Endometrial microvascular endothelial cells (primary cell): ENCODE measurements around the gene PRR36. TPM values are rescaled to one million over a fixed set of nuclear protein-coding genes. Genes with fewer than 3 reads are reported as not detected.
"Not testable (repeated sequence)": the region's sequence is repeated elsewhere in the genome, so short reads cannot be mapped to it uniquely, and the experiment has no call there.

ENCODE experiments used
- in situ Hi-C: cut with HindIII; loops from 2 replicates; pipeline ENCODE4 v1.10.0; 2017; ENCODE audit warnings: low sequenced_read_pairs, low pct_unique_long_range_greater_than_20kb; ENCODE audit errors: inconsistent ontology term
- total RNA-seq: library from RNA; depleted of rRNA; stranded (reverse); fragments of >200 nt; gene quantifications from one replicate; pipeline ENCODE4 v1.2.3, GENCODE V29; 2015; ENCODE audit errors: inconsistent ontology term

PRR36 gene
- total RNA-seq, 1 donor from 2014 or later, result not detected

- in situ Hi-C loops, result no loop called here
Measured at GRCh38 chr19:7902796-7903243, 28.6 kb upstream of the PRR36 start.

- in situ Hi-C loops, result no loop called here
Measured at GRCh38 chr19:7901337-7901736, 27.1 kb upstream of the PRR36 start.

- in situ Hi-C loops, result no loop called here
Measured at GRCh38 chr19:7900931-7901330, 26.7 kb upstream of the PRR36 start.

GRCh38 chr19:7900401-7900870 lies 26.2 kb upstream of the PRR36 start:
- in situ Hi-C loops, result no loop called here

- in situ Hi-C loops, result no loop called here
Measured at GRCh38 chr19:7899751-7900378, 25.7 kb upstream of the PRR36 start.

- in situ Hi-C loops, result no loop called here
Measured at GRCh38 chr19:7898967-7899366, 24.8 kb upstream of the PRR36 start.

GRCh38 chr19:7897292-7897691 lies 23.1 kb upstream of the PRR36 start:
- in situ Hi-C loops, result no loop called here

GRCh38 chr19:7895565-7895964 lies 21.4 kb upstream of the PRR36 start:
- in situ Hi-C loops, result no loop called here

- in situ Hi-C loops, result no loop called here
Measured at GRCh38 chr19:7894612-7895309, 20.6 kb upstream of the PRR36 start.

GRCh38 chr19:7893362-7894101 lies 19.3 kb upstream of the PRR36 start:
- in situ Hi-C loops, result not testable (repeated sequence)

GRCh38 chr19:7888826-7889217 lies 14.6 kb upstream of the PRR36 start:
- in situ Hi-C loops, result no loop called here

GRCh38 chr19:7888145-7888825 lies 14.1 kb upstream of the PRR36 start, which contains the start of gene LRRC8E:
Gene LRRC8E (plus strand): TSS chr19:7888510. CDS start chr19:7895604, 7,094 bp downstream.
- in situ Hi-C loops, result no loop called here

- in situ Hi-C loops, result no loop called here
Measured at GRCh38 chr19:7887408-7888144, 13.4 kb upstream of the PRR36 start.

- in situ Hi-C loops, result no loop called here
Measured at GRCh38 chr19:7885818-7886217, 11.6 kb upstream of the PRR36 start.

GRCh38 chr19:7883796-7884570 lies 9.8 kb upstream of the PRR36 start:
- in situ Hi-C loops, result no loop called here

- in situ Hi-C loops, result no loop called here
Measured at GRCh38 chr19:7883105-7883504, 8.9 kb upstream of the PRR36 start.

- in situ Hi-C loops, result no loop called here
Measured at GRCh38 chr19:7881910-7882309, 7.7 kb upstream of the PRR36 start.

- in situ Hi-C loops, result no loop called here
Measured at GRCh38 chr19:7879836-7880235, 5.6 kb upstream of the PRR36 start.
